Upper lobe of right lung (tissue), 1 donor: ENCODE measurements around the gene OASL. TPM values are rescaled to one million over a fixed set of nuclear protein-coding genes. Genes with fewer than 3 reads are reported as not detected.
A peak's percentile ranks its signal among the peaks of the same experiment; 100 is the strongest.

Experiments
- ATAC-seq: fragments of 200-7000 bp; cut with Tn5 transposase; one replicate; pipeline ENCODE4 v1.9.1; 2020; ENCODE audit warnings: mild to moderate bottlenecking, moderate library complexity
- DNase-seq: peaks from one replicate; pipeline ENCODE4 v3.0.0-alpha.2; 2020
- H3K27ac ChIP-seq: fragments of 200-600 bp; one replicate; pipeline ENCODE4 v1.8.0; 2022
- H3K27me3 ChIP-seq: fragments of 200-600 bp; one replicate; pipeline ENCODE4 v1.8.0; 2022; ENCODE audit warnings: mild to moderate bottlenecking
- H3K36me3 ChIP-seq: fragments of 200-600 bp; one replicate; pipeline ENCODE4 v1.8.0; 2022
- H3K4me1 ChIP-seq: fragments of 200-600 bp; one replicate; pipeline ENCODE4 v1.8.0; 2022
- H3K4me3 ChIP-seq: fragments of 200-600 bp; one replicate; pipeline ENCODE4 v1.8.0; 2022; ENCODE audit warnings: mild to moderate bottlenecking
- H3K9me3 ChIP-seq: fragments of 200-600 bp; one replicate; pipeline ENCODE4 v1.8.0; 2022
- CTCF ChIP-seq: fragments of 200-600 bp; IDR thresholded peaks from one replicate; pipeline ENCODE4 v1.8.0; 2022; ENCODE audit warnings: antibody characterized with exemption
- intact Hi-C: fragments of 100-400 bp; cut with DNase I; formaldehyde crosslinking; loops from one replicate; pipeline ENCODE4 v1.11.0; 2022
- total RNA-seq: library from RNA; stranded (reverse); fragmentation: NEBNext Ultra II Directional; extraction: Animal tissue kit (Norgen Biotek cat#: 25700); gene quantifications from one replicate; pipeline ENCODE4 v1.2.1, GENCODE V29; 2021
- donor health status: DM: no; HTN: yes; CAD: no; lungs with severe emphysema.

OASL gene
- total RNA-seq, 1 donor from 2014 or later: 12.7 TPM

GRCh38 chr12:121000530-121000929, 38.5 kb downstream of the OASL start:
- no peak for TF ChIP-seq CTCF
- Histone ChIP-seq H3K4me1 (no peaks in the 10 kb centered on the region), H3K36me3 (peaks cover 26% of the 10 kb centered on the region), H3K9me3 (no peaks in the 10 kb centered on the region), H3K4me3 (no peak overlapping the region), H3K27ac (no peak overlapping the region), H3K27me3 (no peaks in the 10 kb centered on the region)
- intact Hi-C loops: no loop called here
- no peak for ATAC-seq
- DNase-seq: no peak

GRCh38 chr12:120999191-121000120, 39.6 kb downstream of the OASL start:
- DNase-seq (no peak), ATAC-seq (peak; percentile 40)
- Histone ChIP-seq H3K4me3 (no peak overlapping the region), H3K27ac (no peak overlapping the region), H3K9me3 (no peaks in the 10 kb centered on the region), H3K27me3 (no peaks in the 10 kb centered on the region), H3K36me3 (peaks cover 19% of the 10 kb centered on the region), H3K4me1 (no peaks in the 10 kb centered on the region)
- intact Hi-C loops: no loop called here
- no peak for TF ChIP-seq CTCF

- no peaks in the 10 kb centered on the region for H3K9me3 ChIP-seq
- DNase-seq (no peak), ATAC-seq (no peak)
- no peak overlapping the region for H3K4me3 ChIP-seq
- no peak overlapping the region for H3K27ac ChIP-seq
- no peaks in the 10 kb centered on the region for H3K27me3 ChIP-seq
- H3K4me1 ChIP-seq: no peaks in the 10 kb centered on the region
- H3K36me3 ChIP-seq: peaks cover 9% of the 10 kb centered on the region
- intact Hi-C loops: no loop called here
- no peak for TF ChIP-seq CTCF
These were observed 40.6 kb downstream of the OASL start for GRCh38 chr12:120998435-120998834.

GRCh38 chr12:120997448-120997847, 41.6 kb downstream of the OASL start:
- peaks cover 5% of the 10 kb centered on the region for H3K36me3 ChIP-seq
- no peaks in the 10 kb centered on the region for H3K27me3 ChIP-seq
- no peak overlapping the region for H3K27ac ChIP-seq
- intact Hi-C loops: no loop called here
- no peak for TF ChIP-seq CTCF
- ATAC-seq (no peak), DNase-seq (no peak)
- no peak overlapping the region for H3K4me3 ChIP-seq
- H3K4me1 ChIP-seq: no peaks in the 10 kb centered on the region
- no peaks in the 10 kb centered on the region for H3K9me3 ChIP-seq

GRCh38 chr12:120996133-120996746, 42.8 kb downstream of the OASL start:
- Histone ChIP-seq H3K27me3 (no peaks in the 10 kb centered on the region), H3K36me3 (no peaks in the 10 kb centered on the region), H3K4me1 (no peaks in the 10 kb centered on the region), H3K4me3 (no peak overlapping the region), H3K27ac (no peak overlapping the region), H3K9me3 (no peaks in the 10 kb centered on the region)
- no peak for TF ChIP-seq CTCF
- intact Hi-C loops: no loop called here
- ATAC-seq: no peak
- no peak for DNase-seq
